WTC11 (cell line): ENCODE results near the gene COPS3.

Experiments used
- ATF1 ChIP-seq: sonication (generic); formaldehyde crosslinking; IDR thresholded peaks from 2 replicates; pipeline ENCODE4 v1.8.1; 2023; ENCODE audit warnings: mild to moderate bottlenecking, moderate library complexity, missing genetic modification reagents
- ATF3 ChIP-seq: sonication (generic); formaldehyde crosslinking; conservative IDR thresholded peaks from 2 replicates; pipeline ENCODE4 v1.8.1; 2022; ENCODE audit warnings: mild to moderate bottlenecking, missing genetic modification reagents
- CTCF ChIP-seq: fragments of 200-600 bp; IDR thresholded peaks from 2 replicates; pipeline ENCODE4 v1.8.0; 2022; ENCODE audit warnings: antibody characterized with exemption
- JAZF1 ChIP-seq: fragments of 250-450 bp; sonication (Bioruptor Pico); IDR thresholded peaks from 2 replicates; pipeline ENCODE4 v1.9.0; 2021; ENCODE audit warnings: moderate library complexity, mild to moderate bottlenecking, inconsistent platforms
- JUN ChIP-seq: sonication (generic); formaldehyde crosslinking; IDR thresholded peaks from 2 replicates; pipeline ENCODE4 v1.8.0; 2023; ENCODE audit warnings: mild to moderate bottlenecking, missing genetic modification reagents
- MAX ChIP-seq: sonication (generic); formaldehyde crosslinking; IDR thresholded peaks from 2 replicates; pipeline ENCODE4 v1.8.0; 2022; ENCODE audit warnings: mild to moderate bottlenecking, missing genetic modification reagents
- PREB ChIP-seq: sonication (generic); formaldehyde crosslinking; IDR thresholded peaks from 2 replicates; pipeline ENCODE4 v1.8.1; 2022; ENCODE audit warnings: mild to moderate bottlenecking, missing genetic modification reagents, moderate library complexity, borderline replicate concordance
- RORB ChIP-seq: fragments of 250-450 bp; sonication (Bioruptor Pico); IDR thresholded peaks from 2 replicates; pipeline ENCODE4 v1.9.0; 2021; ENCODE audit warnings: mild to moderate bottlenecking
- SP1 ChIP-seq: sonication (generic); formaldehyde crosslinking; conservative IDR thresholded peaks from 2 replicates; pipeline ENCODE4 v1.8.1; 2022; ENCODE audit warnings: missing genetic modification reagents
- TCF7 ChIP-seq: sonication (generic); formaldehyde crosslinking; IDR thresholded peaks from 2 replicates; pipeline ENCODE4 v1.8.0; 2022; ENCODE audit warnings: mild to moderate bottlenecking, low read depth, missing genetic modification reagents, moderate library complexity
- TEAD4 ChIP-seq: sonication (generic); formaldehyde crosslinking; IDR thresholded peaks from 2 replicates; pipeline ENCODE4 v1.8.0; 2022; ENCODE audit warnings: mild to moderate bottlenecking, missing genetic modification reagents
- ZBTB43 ChIP-seq: sonication (generic); formaldehyde crosslinking; IDR thresholded peaks from 2 replicates; pipeline ENCODE4 v1.8.1; 2023; ENCODE audit warnings: mild to moderate bottlenecking, missing genetic modification reagents
- TF ChIP-seq, protein P1 (sequence below): sonication (generic); formaldehyde crosslinking; IDR thresholded peaks from 2 replicates; pipeline ENCODE4 v1.8.1; 2023; ENCODE audit warnings: mild to moderate bottlenecking, missing genetic modification reagents, borderline replicate concordance
- TF ChIP-seq, protein P2 (sequence below): fragments of 250-450 bp; sonication (Bioruptor Pico); IDR thresholded peaks from 2 replicates; pipeline ENCODE4 v2.1.2; 2022; ENCODE audit warnings: mild to moderate bottlenecking, moderate library complexity

- TF ChIP-seq RORB (CRISPR knock-in tag) (no peak), JAZF1 (CRISPR knock-in tag) (no peak), TCF7 (CRISPR knock-in tag) (no peak), CTCF (no peak), SP1 (CRISPR knock-in tag) (no peak), TEAD4 (no peak), MAX (no peak), ATF1 (CRISPR knock-in tag) (no peak), ATF3 (CRISPR knock-in tag) (no peak), PREB (CRISPR knock-in tag) (no peak), JUN (CRISPR knock-in tag) (no peak), ZBTB43 (CRISPR knock-in tag) (no peak)
- TF ChIP-seq, protein P1, sequence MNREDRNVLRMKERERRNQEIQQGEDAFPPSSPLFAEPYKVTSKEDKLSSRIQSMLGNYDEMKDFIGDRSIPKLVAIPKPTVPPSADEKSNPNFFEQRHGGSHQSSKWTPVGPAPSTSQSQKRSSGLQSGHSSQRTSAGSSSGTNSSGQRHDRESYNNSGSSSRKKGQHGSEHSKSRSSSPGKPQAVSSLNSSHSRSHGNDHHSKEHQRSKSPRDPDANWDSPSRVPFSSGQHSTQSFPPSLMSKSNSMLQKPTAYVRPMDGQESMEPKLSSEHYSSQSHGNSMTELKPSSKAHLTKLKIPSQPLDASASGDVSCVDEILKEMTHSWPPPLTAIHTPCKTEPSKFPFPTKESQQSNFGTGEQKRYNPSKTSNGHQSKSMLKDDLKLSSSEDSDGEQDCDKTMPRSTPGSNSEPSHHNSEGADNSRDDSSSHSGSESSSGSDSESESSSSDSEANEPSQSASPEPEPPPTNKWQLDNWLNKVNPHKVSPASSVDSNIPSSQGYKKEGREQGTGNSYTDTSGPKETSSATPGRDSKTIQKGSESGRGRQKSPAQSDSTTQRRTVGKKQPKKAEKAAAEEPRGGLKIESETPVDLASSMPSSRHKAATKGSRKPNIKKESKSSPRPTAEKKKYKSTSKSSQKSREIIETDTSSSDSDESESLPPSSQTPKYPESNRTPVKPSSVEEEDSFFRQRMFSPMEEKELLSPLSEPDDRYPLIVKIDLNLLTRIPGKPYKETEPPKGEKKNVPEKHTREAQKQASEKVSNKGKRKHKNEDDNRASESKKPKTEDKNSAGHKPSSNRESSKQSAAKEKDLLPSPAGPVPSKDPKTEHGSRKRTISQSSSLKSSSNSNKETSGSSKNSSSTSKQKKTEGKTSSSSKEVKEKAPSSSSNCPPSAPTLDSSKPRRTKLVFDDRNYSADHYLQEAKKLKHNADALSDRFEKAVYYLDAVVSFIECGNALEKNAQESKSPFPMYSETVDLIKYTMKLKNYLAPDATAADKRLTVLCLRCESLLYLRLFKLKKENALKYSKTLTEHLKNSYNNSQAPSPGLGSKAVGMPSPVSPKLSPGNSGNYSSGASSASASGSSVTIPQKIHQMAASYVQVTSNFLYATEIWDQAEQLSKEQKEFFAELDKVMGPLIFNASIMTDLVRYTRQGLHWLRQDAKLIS, result no peak
- TF ChIP-seq, protein P2, sequence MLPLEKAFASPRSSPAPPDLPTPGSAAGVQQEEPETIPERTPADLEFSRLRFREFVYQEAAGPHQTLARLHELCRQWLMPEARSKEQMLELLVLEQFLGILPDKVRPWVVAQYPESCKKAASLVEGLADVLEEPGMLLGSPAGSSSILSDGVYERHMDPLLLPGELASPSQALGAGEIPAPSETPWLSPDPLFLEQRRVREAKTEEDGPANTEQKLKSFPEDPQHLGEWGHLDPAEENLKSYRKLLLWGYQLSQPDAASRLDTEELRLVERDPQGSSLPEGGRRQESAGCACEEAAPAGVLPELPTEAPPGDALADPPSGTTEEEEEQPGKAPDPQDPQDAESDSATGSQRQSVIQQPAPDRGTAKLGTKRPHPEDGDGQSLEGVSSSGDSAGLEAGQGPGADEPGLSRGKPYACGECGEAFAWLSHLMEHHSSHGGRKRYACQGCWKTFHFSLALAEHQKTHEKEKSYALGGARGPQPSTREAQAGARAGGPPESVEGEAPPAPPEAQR (CRISPR knock-in tag), result no peak
These were observed 84.3 kb downstream of the COPS3 start for GRCh38 chr17:17196776-17197175.
